ENCODE data around the gene GABRG3.
A peak's percentile ranks its signal among the peaks of the same experiment; 100 is the strongest.

The GABRG3 gene

GRCh38 chr15:27480141-27480530 is 509.2 kb downstream of the GABRG3 start:
- H3K36me3 ChIP-seq (ENCODE audit: insufficient read depth, low read length) = no peaks in the 10 kb centered on the region
- no peak overlapping the region for H3K27ac ChIP-seq (ENCODE audit: low read depth, low read length)
- 97% methylated on average over 5 of the region's 5 CpGs for WGBS
- no peak overlapping the region for H3K9ac ChIP-seq (ENCODE audit: low read depth, low read length)
- peaks cover 2% of the 10 kb centered on the region; the same call in 1 of the 2 replicates for H3K9me3 ChIP-seq (ENCODE audit: insufficient read depth, low read depth, low read length)
- no peak overlapping the region for H3K4me3 ChIP-seq (ENCODE audit: low read length)
- H3K27me3 ChIP-seq (ENCODE audit: insufficient read depth, low read length) = no peaks in the 10 kb centered on the region
- H3K4me1 ChIP-seq (ENCODE audit: insufficient read depth, low read length) = peaks cover 27% of the 10 kb centered on the region

GRCh38 chr15:27480642-27481041 is 509.7 kb downstream of the GABRG3 start:
- H3K4me3 ChIP-seq (ENCODE audit: low read length) = no peak overlapping the region
- WGBS = 94% methylated on average over 3 of the region's 3 CpGs
- H3K9me3 ChIP-seq (ENCODE audit: insufficient read depth, low read depth, low read length) = peaks cover 2% of the 10 kb centered on the region; the same call in 1 of the 2 replicates
- H3K9ac ChIP-seq (ENCODE audit: low read depth, low read length) = no peak overlapping the region
- H3K27me3 ChIP-seq (ENCODE audit: insufficient read depth, low read length) = no peaks in the 10 kb centered on the region
- peaks cover 27% of the 10 kb centered on the region for H3K4me1 ChIP-seq (ENCODE audit: insufficient read depth, low read length)
- no peaks in the 10 kb centered on the region for H3K36me3 ChIP-seq (ENCODE audit: insufficient read depth, low read length)
- H3K27ac ChIP-seq (ENCODE audit: low read depth, low read length) = no peak overlapping the region

- Histone ChIP-seq H3K4me1 (ENCODE audit: insufficient read depth, low read length) (peaks cover 27% of the 10 kb centered on the region), H3K27me3 (ENCODE audit: insufficient read depth, low read length) (no peaks in the 10 kb centered on the region), H3K27ac (ENCODE audit: low read depth, low read length) (peak overlapping the region; percentile 88; the same call in 1 of the 2 replicates), H3K9me3 (ENCODE audit: insufficient read depth, low read depth, low read length) (peaks cover 2% of the 10 kb centered on the region; the same call in 1 of the 2 replicates), H3K9ac (ENCODE audit: low read depth, low read length) (no peak overlapping the region), H3K36me3 (ENCODE audit: insufficient read depth, low read length) (no peaks in the 10 kb centered on the region), H3K4me3 (ENCODE audit: low read length) (no peak overlapping the region)
- 1% methylated on average over 4 of the region's 4 CpGs for WGBS
Measured at GRCh38 chr15:27481768-27482167, 510.8 kb downstream of the GABRG3 start.

GRCh38 chr15:27482287-27482686 is 511.3 kb downstream of the GABRG3 start:
- peaks cover 2% of the 10 kb centered on the region; the same call in 1 of the 2 replicates for H3K9me3 ChIP-seq (ENCODE audit: insufficient read depth, low read depth, low read length)
- 69% methylated on average over 6 of the region's 6 CpGs for WGBS
- H3K9ac ChIP-seq (ENCODE audit: low read depth, low read length) = no peak overlapping the region
- no peaks in the 10 kb centered on the region for H3K36me3 ChIP-seq (ENCODE audit: insufficient read depth, low read length)
- no peak overlapping the region for H3K4me3 ChIP-seq (ENCODE audit: low read length)
- peaks cover 27% of the 10 kb centered on the region for H3K4me1 ChIP-seq (ENCODE audit: insufficient read depth, low read length)
- H3K27ac ChIP-seq (ENCODE audit: low read depth, low read length) = peak overlapping the region; percentile 88
- no peaks in the 10 kb centered on the region for H3K27me3 ChIP-seq (ENCODE audit: insufficient read depth, low read length)

- no peaks in the 10 kb centered on the region for H3K27me3 ChIP-seq (ENCODE audit: insufficient read depth, low read length)
- no peak overlapping the region for H3K9ac ChIP-seq (ENCODE audit: low read depth, low read length)
- peaks cover 2% of the 10 kb centered on the region; the same call in 1 of the 2 replicates for H3K9me3 ChIP-seq (ENCODE audit: insufficient read depth, low read depth, low read length)
- peak overlapping the region; percentile 24; the same call in 1 of the 2 replicates for H3K27ac ChIP-seq (ENCODE audit: low read depth, low read length)
- peaks cover 27% of the 10 kb centered on the region for H3K4me1 ChIP-seq (ENCODE audit: insufficient read depth, low read length)
- H3K4me3 ChIP-seq (ENCODE audit: low read length) = no peak overlapping the region
- no peaks in the 10 kb centered on the region for H3K36me3 ChIP-seq (ENCODE audit: insufficient read depth, low read length)
- 62% methylated on average over 6 of the region's 6 CpGs for WGBS
Measured at GRCh38 chr15:27483124-27483523, 512.1 kb downstream of the GABRG3 start.

- Histone ChIP-seq H3K9me3 (ENCODE audit: insufficient read depth, low read depth, low read length) (peaks cover 2% of the 10 kb centered on the region; the same call in 1 of the 2 replicates), H3K9ac (ENCODE audit: low read depth, low read length) (no peak overlapping the region), H3K27me3 (ENCODE audit: insufficient read depth, low read length) (no peaks in the 10 kb centered on the region), H3K27ac (ENCODE audit: low read depth, low read length) (no peak overlapping the region), H3K4me3 (ENCODE audit: low read length) (no peak overlapping the region), H3K36me3 (ENCODE audit: insufficient read depth, low read length) (no peaks in the 10 kb centered on the region), H3K4me1 (ENCODE audit: insufficient read depth, low read length) (peaks cover 27% of the 10 kb centered on the region)
- WGBS = 92% methylated on average over 3 of the region's 3 CpGs
Measured at GRCh38 chr15:27485265-27485664, 514.3 kb downstream of the GABRG3 start.

- Histone ChIP-seq H3K36me3 (ENCODE audit: insufficient read depth, low read length) (no peaks in the 10 kb centered on the region), H3K27ac (ENCODE audit: low read depth, low read length) (no peak overlapping the region), H3K9ac (ENCODE audit: low read depth, low read length) (no peak overlapping the region), H3K4me1 (ENCODE audit: insufficient read depth, low read length) (peaks cover 32% of the 10 kb centered on the region), H3K9me3 (ENCODE audit: insufficient read depth, low read depth, low read length) (no peaks in the 10 kb centered on the region), H3K4me3 (ENCODE audit: low read length) (no peak overlapping the region), H3K27me3 (ENCODE audit: insufficient read depth, low read length) (no peaks in the 10 kb centered on the region)
- 88% methylated on average over 5 of the region's 6 CpGs for WGBS
Measured at GRCh38 chr15:27486051-27486450, 515.1 kb downstream of the GABRG3 start.

- H3K27me3 ChIP-seq (ENCODE audit: insufficient read depth, low read length) = no peaks in the 10 kb centered on the region
- H3K4me1 ChIP-seq (ENCODE audit: insufficient read depth, low read length) = peaks cover 35% of the 10 kb centered on the region
- H3K4me3 ChIP-seq (ENCODE audit: low read length) = no peak overlapping the region
- WGBS = 84% methylated on average over 4 of the region's 6 CpGs
- H3K9ac ChIP-seq (ENCODE audit: low read depth, low read length) = no peak overlapping the region
- H3K27ac ChIP-seq (ENCODE audit: low read depth, low read length) = no peak overlapping the region
- H3K36me3 ChIP-seq (ENCODE audit: insufficient read depth, low read length) = no peaks in the 10 kb centered on the region
- H3K9me3 ChIP-seq (ENCODE audit: insufficient read depth, low read depth, low read length) = no peaks in the 10 kb centered on the region
Measured at GRCh38 chr15:27486683-27487647, 516.0 kb downstream of the GABRG3 start.

GRCh38 chr15:27487846-27488245 is 516.9 kb downstream of the GABRG3 start:
- WGBS = 94% methylated on average over 11 of the region's 11 CpGs
- Histone ChIP-seq H3K27me3 (ENCODE audit: insufficient read depth, low read length) (no peaks in the 10 kb centered on the region), H3K9me3 (ENCODE audit: insufficient read depth, low read depth, low read length) (no peaks in the 10 kb centered on the region), H3K27ac (ENCODE audit: low read depth, low read length) (no peak overlapping the region), H3K9ac (ENCODE audit: low read depth, low read length) (no peak overlapping the region), H3K4me3 (ENCODE audit: low read length) (no peak overlapping the region), H3K4me1 (ENCODE audit: insufficient read depth, low read length) (peaks cover 30% of the 10 kb centered on the region), H3K36me3 (ENCODE audit: insufficient read depth, low read length) (no peaks in the 10 kb centered on the region)

- Histone ChIP-seq H3K4me1 (ENCODE audit: insufficient read depth, low read length) (peaks cover 24% of the 10 kb centered on the region), H3K27ac (ENCODE audit: low read depth, low read length) (no peak overlapping the region), H3K9me3 (ENCODE audit: insufficient read depth, low read depth, low read length) (no peaks in the 10 kb centered on the region), H3K36me3 (ENCODE audit: insufficient read depth, low read length) (no peaks in the 10 kb centered on the region), H3K9ac (ENCODE audit: low read depth, low read length) (no peak overlapping the region), H3K27me3 (ENCODE audit: insufficient read depth, low read length) (no peaks in the 10 kb centered on the region), H3K4me3 (ENCODE audit: low read length) (no peak overlapping the region)
- WGBS = 81% methylated on average over 12 of the region's 12 CpGs
Measured at GRCh38 chr15:27490867-27491595, 520.0 kb downstream of the GABRG3 start.

Measured in HUES64 (cell line).